Measurements from ENCODE around the gene TOM1L2.

TOM1L2 gene

GRCh38 chr17:17892731-17893130 is 79.5 kb downstream of the TOM1L2 start:
- DNase-seq, result no peak

GRCh38 chr17:17892009-17892408 is 80.2 kb downstream of the TOM1L2 start:
- DNase-seq, result no peak

GRCh38 chr17:17890773-17891759 is 81.1 kb downstream of the TOM1L2 start:
- DNase-seq, result peak; percentile 41

GRCh38 chr17:17889922-17890321 is 82.3 kb downstream of the TOM1L2 start:
- DNase-seq, result no peak

GRCh38 chr17:17888821-17889220 is 83.4 kb downstream of the TOM1L2 start:
- DNase-seq, result no peak

- no peak for DNase-seq
Measured at GRCh38 chr17:17888371-17888770, 83.8 kb downstream of the TOM1L2 start.

GRCh38 chr17:17887752-17888304 is 84.4 kb downstream of the TOM1L2 start:
- DNase-seq, result no peak

- DNase-seq, result no peak
Measured at GRCh38 chr17:17886726-17887125, 85.5 kb downstream of the TOM1L2 start.

- no peak for DNase-seq
Measured at GRCh38 chr17:17886226-17886625, 86.0 kb downstream of the TOM1L2 start.

- DNase-seq, result no peak
Measured at GRCh38 chr17:17884391-17885357, 87.5 kb downstream of the TOM1L2 start.

- DNase-seq, result no peak
Measured at GRCh38 chr17:17883801-17884200, 88.4 kb downstream of the TOM1L2 start.

- no peak for DNase-seq
Measured at GRCh38 chr17:17882082-17882581, 90.1 kb downstream of the TOM1L2 start.

GRCh38 chr17:17880577-17881196 is 91.5 kb downstream of the TOM1L2 start:
- no peak for DNase-seq

- DNase-seq, result no peak
Measured at GRCh38 chr17:17877529-17878358, 94.5 kb downstream of the TOM1L2 start.

GRCh38 chr17:17876959-17877528 is 95.2 kb downstream of the TOM1L2 start:
- no peak for DNase-seq

- no peak for DNase-seq
Measured at GRCh38 chr17:17874478-17874877, 97.7 kb downstream of the TOM1L2 start.

- DNase-seq, result no peak
Measured at GRCh38 chr17:17873450-17873991, 98.7 kb downstream of the TOM1L2 start.

- no peak for DNase-seq
Measured at GRCh38 chr17:17872547-17873345, 99.5 kb downstream of the TOM1L2 start.

- no peak for DNase-seq
Measured at GRCh38 chr17:17871913-17872312, 100.3 kb downstream of the TOM1L2 start.

GRCh38 chr17:17870247-17870646 is 102.0 kb downstream of the TOM1L2 start:
- DNase-seq, result no peak

Data from activated CD4-positive, alpha-beta T cell treated with anti-CD3 and anti-CD28 coated beads, Interleukin-2, Interleukin-6, amounts not matched to agents 100 ng/mL and 50 ng/mL, durations not matched to agents 16 hours and 8 hours (primary cell).